Activated CD4-positive, alpha-beta T cell treated with anti-CD3 and anti-CD28 coated beads, Interleukin-2, amount 50 U/mL, for 4 hours (primary cell): ENCODE results near the gene RND2.

Experiments used
- DNase-seq, 2 experiments: peaks; one replicate each; pipeline ENCODE4 v3.0.0-alpha.2; 2020

The RND2 gene

GRCh38 chr17:43006639-43007551 is 18.1 kb upstream of the RND2 start, which contains the start of gene IFI35:
TSS of gene IFI35 (plus strand) at chr17:43006784. CDS start at chr17:43006948, 164 bp downstream.
- DNase-seq, result peak; percentile 84 to 85

GRCh38 chr17:43010667-43011308 is 14.2 kb upstream of the RND2 start:
- DNase-seq, result no peak

- no peak for DNase-seq
Measured at GRCh38 chr17:43011728-43012472, 13.1 kb upstream of the RND2 start.

- DNase-seq, result no peak
Measured at GRCh38 chr17:43013296-43013695, 11.7 kb upstream of the RND2 start.

- DNase-seq, result no peak
Measured at GRCh38 chr17:43014020-43014648, 10.9 kb upstream of the RND2 start.

GRCh38 chr17:43014649-43015542 is 10.1 kb upstream of the RND2 start:
- no peak for DNase-seq

GRCh38 chr17:43015579-43015978 is 9.5 kb upstream of the RND2 start:
- DNase-seq, result no peak

- DNase-seq, result no peak
Measured at GRCh38 chr17:43016216-43016615, 8.8 kb upstream of the RND2 start.

GRCh38 chr17:43018008-43018853 is 6.8 kb upstream of the RND2 start:
- DNase-seq, result no peak

- DNase-seq, result no peak
Measured at GRCh38 chr17:43018932-43019331, 6.1 kb upstream of the RND2 start.

GRCh38 chr17:43019418-43019817 is 5.6 kb upstream of the RND2 start:
- DNase-seq, result no peak

GRCh38 chr17:43020030-43020621 is 4.9 kb upstream of the RND2 start:
- DNase-seq, result no peak

- DNase-seq, result peak in 1 of 2 experiments; percentile 15
Measured at GRCh38 chr17:43020789-43021740, 4.0 kb upstream of the RND2 start.

GRCh38 chr17:43021741-43022512 is 3.1 kb upstream of the RND2 start, which contains the start of gene VAT1:
TSS of gene VAT1 (minus strand) at chr17:43022385. CDS start at chr17:43022322, 63 bp downstream.
- DNase-seq, result peak; percentile 42 to 54

GRCh38 chr17:43025290-43025657 is 243 bp downstream of the RND2 start:
- DNase-seq, result no peak

- no peak for DNase-seq
Measured at GRCh38 chr17:43025766-43026537, 921 bp downstream of the RND2 start.

GRCh38 chr17:43026595-43026994 is 1.6 kb downstream of the RND2 start:
- DNase-seq, result no peak
